ENCODE measurements around the gene CDH10. TPM values are rescaled to one million over a fixed set of nuclear protein-coding genes. Genes with fewer than 3 reads are reported as not detected.

CDH10 gene
- total RNA-seq, 1 donor from 2014 or later: not detected

GRCh38 chr5:24497145-24497544 is 147.6 kb downstream of the CDH10 start:
- Histone ChIP-seq H3K4me1 (no peaks in the 10 kb centered on the region), H3K27ac (replicated peaks) (no peak overlapping the region), H3K36me3 (no peaks in the 10 kb centered on the region), H3K9me3 (replicated peaks) (no peaks in the 10 kb centered on the region), H3K27me3 (ENCODE audit: low read depth) (no peaks in the 10 kb centered on the region), H3K4me3 (no peak overlapping the region)
- no peak for DNase-seq
- no peak for TF ChIP-seq CTCF (IDR thresholded peaks at IDR 0.05; ENCODE audit: borderline replicate concordance)
- intact Hi-C loops (cut with micrococcal nuclease): no loop called here

- no peak overlapping the region for H3K4me3 ChIP-seq
- no peaks in the 10 kb centered on the region for H3K27me3 ChIP-seq (ENCODE audit: low read depth)
- no peak for TF ChIP-seq CTCF (IDR thresholded peaks at IDR 0.05; ENCODE audit: borderline replicate concordance)
- H3K4me1 ChIP-seq: no peaks in the 10 kb centered on the region
- no peak for DNase-seq
- intact Hi-C loops (cut with micrococcal nuclease): no loop called here
- no peaks in the 10 kb centered on the region for H3K36me3 ChIP-seq
- no peaks in the 10 kb centered on the region for H3K9me3 ChIP-seq (replicated peaks)
- no peak overlapping the region for H3K27ac ChIP-seq (replicated peaks)
Observed at GRCh38 chr5:24496268-24496667, 148.5 kb downstream of the CDH10 start.

GRCh38 chr5:24492229-24492628 is 152.5 kb downstream of the CDH10 start:
- no peak overlapping the region for H3K27ac ChIP-seq (replicated peaks)
- intact Hi-C loops (cut with micrococcal nuclease): no loop called here
- DNase-seq: no peak
- no peak for TF ChIP-seq CTCF (IDR thresholded peaks at IDR 0.05; ENCODE audit: borderline replicate concordance)
- no peaks in the 10 kb centered on the region for H3K4me1 ChIP-seq
- H3K4me3 ChIP-seq: no peak overlapping the region
- no peaks in the 10 kb centered on the region for H3K9me3 ChIP-seq (replicated peaks)
- H3K36me3 ChIP-seq: no peaks in the 10 kb centered on the region
- no peaks in the 10 kb centered on the region for H3K27me3 ChIP-seq (ENCODE audit: low read depth)

GRCh38 chr5:24491490-24491889 is 153.3 kb downstream of the CDH10 start:
- no peaks in the 10 kb centered on the region for H3K36me3 ChIP-seq
- intact Hi-C loops (cut with micrococcal nuclease): no loop called here
- no peak for TF ChIP-seq CTCF (IDR thresholded peaks at IDR 0.05; ENCODE audit: borderline replicate concordance)

GRCh38 chr5:24487368-24488229 is 157.2 kb downstream of the CDH10 start:
- Histone ChIP-seq H3K4me1 (no peaks in the 10 kb centered on the region), H3K9me3 (replicated peaks) (no peaks in the 10 kb centered on the region), H3K4me3 (no peak overlapping the region), H3K27ac (replicated peaks) (no peak overlapping the region), H3K36me3 (no peaks in the 10 kb centered on the region), H3K27me3 (ENCODE audit: low read depth) (no peaks in the 10 kb centered on the region)
- no peak for TF ChIP-seq CTCF (IDR thresholded peaks at IDR 0.05; ENCODE audit: borderline replicate concordance)
- DNase-seq: no peak
- intact Hi-C loops (cut with micrococcal nuclease): no loop called here

More at GRCh38 chr5:24491490-24491889, 153.3 kb downstream of the CDH10 start:
- Histone ChIP-seq H3K4me3 (no peak overlapping the region), H3K4me1 (no peaks in the 10 kb centered on the region), H3K27ac (replicated peaks) (no peak overlapping the region), H3K27me3 (ENCODE audit: low read depth) (no peaks in the 10 kb centered on the region), H3K9me3 (replicated peaks) (no peaks in the 10 kb centered on the region)
- no peak for DNase-seq

All from left ventricle myocardium inferior (tissue), 1 donor.